Upper lobe of left lung (tissue), 4 donors: ENCODE data around the gene MN1.

Source experiments
- EP300 ChIP-seq, 4 donors: sonication (generic); formaldehyde crosslinking; IDR thresholded peaks; one replicate each; pipeline ENCODE4 v1.5.1; 2017; ENCODE audit warnings: antibody characterized with exemption in 4 of 4, control low read depth in 2 of 4
- POLR2A ChIP-seq, 4 donors: fragments of 450-650 bp; IDR thresholded peaks; one replicate each; pipeline ENCODE4 v1.5.1; 2016 to 2017; ENCODE audit warnings: antibody characterized with exemption in 4 of 4, mild to moderate bottlenecking in 2 of 4
- POLR2AphosphoS5 ChIP-seq, 2 donors: sonication (generic); formaldehyde crosslinking; IDR thresholded peaks; one replicate each; pipeline ENCODE4 v1.5.1; 2017; ENCODE audit warnings: antibody characterized with exemption in 2 of 2
- TF ChIP-seq, protein P1 (sequence below), 6 experiments: fragments of 450-650 bp in 4 of 6; fragments of 200-600 bp in 2 of 6; sonication (generic) in 2 of 6; IDR thresholded peaks; one replicate each; pipeline ENCODE4 v1.5.1; 2016 to 2019; ENCODE audit warnings: antibody characterized with exemption in 6 of 6

DNA sequence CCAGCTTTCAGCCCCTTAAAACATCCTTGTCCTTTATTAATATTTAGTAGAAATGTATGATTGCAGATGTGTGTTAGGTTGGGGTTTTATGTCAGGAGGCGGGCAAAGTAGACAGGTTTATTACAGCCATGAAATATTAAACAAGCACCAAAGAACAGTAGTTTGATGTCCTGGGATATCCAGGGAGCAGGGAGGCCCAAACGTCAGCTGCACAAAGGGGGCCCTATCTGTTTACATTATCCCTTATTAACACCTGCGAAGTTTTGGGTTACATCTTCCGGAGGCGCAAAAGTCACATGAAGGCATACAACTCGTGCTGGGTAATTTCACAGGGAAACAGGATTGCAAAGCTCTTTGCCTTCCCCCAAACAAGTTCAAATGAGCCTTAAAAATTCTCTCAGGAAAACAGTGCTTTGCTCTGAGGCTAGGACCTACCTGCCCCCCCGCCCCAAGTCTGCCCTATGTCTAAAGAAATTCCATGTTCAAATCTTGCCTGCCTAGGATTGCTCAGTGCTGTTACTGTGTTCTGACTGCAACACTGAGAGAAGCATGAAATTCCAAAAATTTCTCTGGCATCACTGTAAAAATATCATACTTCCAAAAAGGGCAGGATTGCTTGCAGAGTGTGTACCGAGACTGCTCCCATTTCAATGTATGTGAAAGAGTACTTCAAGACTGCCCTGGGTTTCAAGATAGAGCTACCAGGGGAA lies 8.9 kb downstream of the MN1 start:
- TF ChIP-seq, protein P1, sequence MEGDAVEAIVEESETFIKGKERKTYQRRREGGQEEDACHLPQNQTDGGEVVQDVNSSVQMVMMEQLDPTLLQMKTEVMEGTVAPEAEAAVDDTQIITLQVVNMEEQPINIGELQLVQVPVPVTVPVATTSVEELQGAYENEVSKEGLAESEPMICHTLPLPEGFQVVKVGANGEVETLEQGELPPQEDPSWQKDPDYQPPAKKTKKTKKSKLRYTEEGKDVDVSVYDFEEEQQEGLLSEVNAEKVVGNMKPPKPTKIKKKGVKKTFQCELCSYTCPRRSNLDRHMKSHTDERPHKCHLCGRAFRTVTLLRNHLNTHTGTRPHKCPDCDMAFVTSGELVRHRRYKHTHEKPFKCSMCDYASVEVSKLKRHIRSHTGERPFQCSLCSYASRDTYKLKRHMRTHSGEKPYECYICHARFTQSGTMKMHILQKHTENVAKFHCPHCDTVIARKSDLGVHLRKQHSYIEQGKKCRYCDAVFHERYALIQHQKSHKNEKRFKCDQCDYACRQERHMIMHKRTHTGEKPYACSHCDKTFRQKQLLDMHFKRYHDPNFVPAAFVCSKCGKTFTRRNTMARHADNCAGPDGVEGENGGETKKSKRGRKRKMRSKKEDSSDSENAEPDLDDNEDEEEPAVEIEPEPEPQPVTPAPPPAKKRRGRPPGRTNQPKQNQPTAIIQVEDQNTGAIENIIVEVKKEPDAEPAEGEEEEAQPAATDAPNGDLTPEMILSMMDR (IDR thresholded peaks at IDR 0.05) = no peak
- TF ChIP-seq EP300 (IDR thresholded peaks at IDR 0.05) (no peak), POLR2A (IDR thresholded peaks at IDR 0.05) (no peak), POLR2AphosphoS5 (IDR thresholded peaks at IDR 0.05) (no peak)
